ENCODE data around the gene CNTN4. TPM values are rescaled to one million over a fixed set of nuclear protein-coding genes. Genes with fewer than 3 reads are reported as not detected.
A peak's percentile ranks its signal among the peaks of the same experiment; 100 is the strongest.

The CNTN4 gene
- total RNA-seq, 4 donors from 2014 or later = 5.8 to 15.5 (median 9.0) TPM

DNA sequence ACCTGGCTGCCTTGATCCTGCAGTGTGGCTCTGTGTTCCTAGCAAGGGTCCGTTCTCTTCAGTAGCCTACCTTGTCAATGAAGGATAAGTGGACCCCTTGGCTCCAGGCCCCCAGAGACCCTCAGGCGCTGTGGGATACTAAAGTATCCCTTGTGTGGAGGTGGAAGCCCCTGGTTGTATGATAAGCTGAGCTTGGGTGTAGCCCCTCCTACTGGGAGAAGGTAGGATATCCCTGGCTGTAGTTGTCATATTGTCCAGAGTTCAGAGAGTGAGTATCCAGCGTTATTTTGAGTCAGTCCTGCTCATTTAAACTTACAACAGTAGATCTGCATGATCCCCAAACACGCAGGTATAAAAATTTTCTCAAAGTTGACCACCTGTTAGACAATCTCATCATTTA, 496.8 kb downstream of the CNTN4 start:
- no peak overlapping the region for H3K4me3 ChIP-seq
- 81 to 82% methylated on average over 3 of the region's 4 CpGs for WGBS, 2 donors (ENCODE audit: low coverage in 1 of 2)
- no peaks in the 10 kb centered on the region for H3K9me3 ChIP-seq
- no peaks in the 10 kb centered on the region for H3K36me3 ChIP-seq
- H3K27ac ChIP-seq = no peak overlapping the region
- TF ChIP-seq EP300 (IDR thresholded peaks at IDR 0.05) = no peak
- no peak for TF ChIP-seq POLR2AphosphoS5 (IDR thresholded peaks at IDR 0.05)
- no peak for TF ChIP-seq POLR2A (IDR thresholded peaks at IDR 0.05)
- ATAC-seq = no peak
- H3K27me3 ChIP-seq = no peaks in the 10 kb centered on the region
- peaks cover 0 to 5% (median 0%) of the 10 kb centered on the region in 3 donors for H3K4me1 ChIP-seq

DNA sequence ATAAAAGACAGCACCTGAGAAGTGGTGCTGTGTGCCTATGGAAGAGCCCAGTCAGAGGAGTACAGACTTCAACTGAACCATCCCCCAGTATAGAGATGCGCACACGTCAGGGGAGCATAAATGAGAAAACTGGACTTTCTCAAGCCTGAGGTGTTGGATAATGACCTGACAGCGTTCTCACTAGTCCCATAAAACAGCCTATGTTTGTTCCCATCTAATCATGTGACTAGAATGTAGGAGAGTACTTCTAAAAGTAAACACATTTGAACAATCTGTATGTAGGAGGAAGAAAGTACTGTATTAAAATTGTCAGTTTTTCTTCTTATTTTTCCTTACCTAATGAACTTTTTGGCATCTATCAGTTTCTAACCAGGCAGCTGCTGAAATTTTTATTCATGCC, 498.9 kb downstream of the CNTN4 start:
- H3K9me3 ChIP-seq = no peaks in the 10 kb centered on the region
- 78 to 82% methylated on average over 3 of the region's 3 CpGs for WGBS, 2 donors (ENCODE audit: low coverage in 1 of 2)
- no peak overlapping the region for H3K4me3 ChIP-seq
- H3K4me1 ChIP-seq = peaks cover 0 to 5% (median 0%) of the 10 kb centered on the region in 3 donors
- TF ChIP-seq, protein P1, sequence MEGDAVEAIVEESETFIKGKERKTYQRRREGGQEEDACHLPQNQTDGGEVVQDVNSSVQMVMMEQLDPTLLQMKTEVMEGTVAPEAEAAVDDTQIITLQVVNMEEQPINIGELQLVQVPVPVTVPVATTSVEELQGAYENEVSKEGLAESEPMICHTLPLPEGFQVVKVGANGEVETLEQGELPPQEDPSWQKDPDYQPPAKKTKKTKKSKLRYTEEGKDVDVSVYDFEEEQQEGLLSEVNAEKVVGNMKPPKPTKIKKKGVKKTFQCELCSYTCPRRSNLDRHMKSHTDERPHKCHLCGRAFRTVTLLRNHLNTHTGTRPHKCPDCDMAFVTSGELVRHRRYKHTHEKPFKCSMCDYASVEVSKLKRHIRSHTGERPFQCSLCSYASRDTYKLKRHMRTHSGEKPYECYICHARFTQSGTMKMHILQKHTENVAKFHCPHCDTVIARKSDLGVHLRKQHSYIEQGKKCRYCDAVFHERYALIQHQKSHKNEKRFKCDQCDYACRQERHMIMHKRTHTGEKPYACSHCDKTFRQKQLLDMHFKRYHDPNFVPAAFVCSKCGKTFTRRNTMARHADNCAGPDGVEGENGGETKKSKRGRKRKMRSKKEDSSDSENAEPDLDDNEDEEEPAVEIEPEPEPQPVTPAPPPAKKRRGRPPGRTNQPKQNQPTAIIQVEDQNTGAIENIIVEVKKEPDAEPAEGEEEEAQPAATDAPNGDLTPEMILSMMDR (IDR thresholded peaks at IDR 0.05) = no peak
- no peak for TF ChIP-seq EP300 (IDR thresholded peaks at IDR 0.05)
- TF ChIP-seq POLR2A (IDR thresholded peaks at IDR 0.05) = no peak
- TF ChIP-seq POLR2AphosphoS5 (IDR thresholded peaks at IDR 0.05) = no peak
- H3K36me3 ChIP-seq = no peaks in the 10 kb centered on the region
- no peaks in the 10 kb centered on the region for H3K27me3 ChIP-seq
- no peak for ATAC-seq
- no peak overlapping the region for H3K27ac ChIP-seq

DNA sequence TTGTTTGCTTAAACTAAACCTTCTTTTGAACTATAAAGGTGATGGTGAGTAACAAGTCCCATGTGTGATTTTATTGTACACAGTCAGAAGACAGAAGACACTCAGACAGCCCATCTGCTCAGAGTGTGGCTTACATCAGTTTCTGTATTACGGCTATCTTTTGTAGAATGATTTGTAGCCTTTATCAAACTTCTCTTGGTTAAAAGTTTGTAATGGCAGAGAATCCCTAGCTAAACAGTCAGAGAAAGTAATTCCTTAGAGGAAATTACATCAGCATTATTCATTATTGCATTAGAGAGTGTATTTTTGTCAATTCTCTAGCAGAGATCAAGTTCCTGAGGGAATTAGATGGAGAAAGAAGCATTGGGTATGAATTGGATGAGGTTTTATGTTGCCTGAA, 500.8 kb downstream of the CNTN4 start:
- Histone ChIP-seq H3K4me1 (no peaks in the 10 kb centered on the region), H3K36me3 (no peaks in the 10 kb centered on the region), H3K27me3 (no peaks in the 10 kb centered on the region), H3K4me3 (no peak overlapping the region), H3K27ac (no peak overlapping the region), H3K9me3 (no peaks in the 10 kb centered on the region)
- no peak for TF ChIP-seq EP300 (IDR thresholded peaks at IDR 0.05)
- TF ChIP-seq POLR2AphosphoS5 (IDR thresholded peaks at IDR 0.05) = no peak
- TF ChIP-seq, protein P1 (IDR thresholded peaks at IDR 0.05) = no peak
- no peak for TF ChIP-seq POLR2A (IDR thresholded peaks at IDR 0.05)
- ATAC-seq = peak; percentile 34
- WGBS, 2 donors (ENCODE audit: low coverage in 1 of 2) = 36 to 60% methylated on average over 1 of the region's 1 CpG

DNA sequence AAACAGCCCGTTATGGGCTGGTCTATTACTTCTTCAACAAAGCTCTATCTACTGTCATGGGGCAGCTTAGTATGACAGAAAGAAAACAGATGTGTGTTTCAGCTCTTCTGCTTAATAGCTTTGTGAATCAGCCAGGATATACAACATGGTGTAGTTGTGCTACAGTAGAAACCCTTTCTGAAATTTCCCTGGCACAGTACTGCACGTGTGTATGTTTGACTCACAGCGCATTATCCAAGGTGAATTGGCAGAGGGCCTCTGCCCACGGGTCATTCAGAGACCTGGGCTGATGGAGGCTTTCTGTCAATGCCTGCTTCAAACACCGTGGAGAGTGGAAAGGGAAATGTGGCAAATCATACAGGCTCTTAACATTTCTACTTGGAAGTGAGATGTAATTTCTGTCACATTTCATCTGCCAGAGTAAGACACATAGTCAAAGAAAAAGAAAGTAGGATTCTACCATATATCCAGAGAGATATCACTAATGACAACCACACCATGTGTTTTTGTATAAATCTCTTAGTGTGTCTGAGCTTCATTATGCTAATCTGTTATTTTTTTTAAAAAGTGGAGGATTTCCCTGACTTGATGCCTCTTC, 505.1 kb downstream of the CNTN4 start:
- Histone ChIP-seq H3K27ac (no peak overlapping the region), H3K9me3 (no peaks in the 10 kb centered on the region), H3K27me3 (no peaks in the 10 kb centered on the region), H3K36me3 (no peaks in the 10 kb centered on the region), H3K4me1 (no peaks in the 10 kb centered on the region), H3K4me3 (no peak overlapping the region)
- 7 to 12% methylated on average over 3 to 4 of the region's 5 CpGs for WGBS, 2 donors (ENCODE audit: low coverage in 1 of 2)
- no peak for ATAC-seq
- TF ChIP-seq EP300 (IDR thresholded peaks at IDR 0.05) (no peak), POLR2AphosphoS5 (IDR thresholded peaks at IDR 0.05) (no peak)
- TF ChIP-seq, protein P1 (IDR thresholded peaks at IDR 0.05) = no peak

DNA sequence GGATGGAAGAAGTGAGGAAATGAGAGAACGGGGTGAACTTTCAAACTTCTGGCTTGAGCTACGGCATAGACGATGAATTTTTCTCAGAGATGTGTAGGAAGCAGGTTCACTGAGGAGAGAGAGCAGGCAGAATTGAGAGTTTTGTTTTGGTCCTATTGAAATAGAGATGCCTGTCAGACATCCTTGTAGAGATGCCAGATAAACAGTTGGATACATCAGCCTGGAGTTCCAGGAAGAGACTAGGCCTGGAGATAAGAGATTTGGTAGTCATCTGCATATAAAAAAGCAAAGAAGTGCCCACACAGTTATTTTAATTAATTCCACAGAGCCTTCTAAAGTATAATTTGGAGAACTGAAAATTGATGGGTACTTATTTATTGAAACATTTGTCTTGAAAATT, 515.9 kb downstream of the CNTN4 start:
- TF ChIP-seq EP300 (IDR thresholded peaks at IDR 0.05) (no peak), POLR2A (IDR thresholded peaks at IDR 0.05) (no peak), POLR2AphosphoS5 (IDR thresholded peaks at IDR 0.05) (no peak)
- TF ChIP-seq, protein P1 (IDR thresholded peaks at IDR 0.05) = no peak
- no peak for ATAC-seq

More for the DNA sequence above, 515.9 kb downstream of the CNTN4 start:
- Histone ChIP-seq H3K4me1 (no peaks in the 10 kb centered on the region), H3K36me3 (no peaks in the 10 kb centered on the region), H3K9me3 (peaks cover 0 to 10% (median 0%) of the 10 kb centered on the region in 3 donors), H3K4me3 (no peak overlapping the region), H3K27ac (no peak overlapping the region), H3K27me3 (no peaks in the 10 kb centered on the region)
- WGBS, 2 donors (ENCODE audit: low coverage in 1 of 2) = 81 to 90% methylated on average over 3 of the region's 3 CpGs

Data from gastroesophageal sphincter (tissue), 4 donors.